Skeletal muscle tissue (tissue), 4 donors: ENCODE measurements around the gene FLII. TPM values are rescaled to one million over a fixed set of nuclear protein-coding genes. Genes with fewer than 3 reads are reported as not detected.
A peak's percentile ranks its signal among the peaks of the same experiment; 100 is the strongest.

Experiments used
- H3K27ac ChIP-seq: one replicate; pipeline ENCODE4 v1.7.0; 2013; ENCODE audit warnings: mild to moderate bottlenecking, low read depth, low read length, inconsistent platforms
- H3K27me3 ChIP-seq, 3 donors: one replicate each; pipeline ENCODE4 v1.7.0; 2013; ENCODE audit warnings: low read length in 3 of 3; ENCODE audit not compliant: control insufficient read depth in 3 of 3, insufficient read depth in 3 of 3
- H3K36me3 ChIP-seq, 3 donors: one replicate each; pipeline ENCODE4 v1.7.0; 2013; ENCODE audit warnings: low read length in 3 of 3; ENCODE audit not compliant: control insufficient read depth in 3 of 3, insufficient read depth in 3 of 3
- H3K4me1 ChIP-seq, 3 donors: one replicate each; pipeline ENCODE4 v1.7.0; 2013; ENCODE audit warnings: low read length in 3 of 3, mild to moderate bottlenecking in 3 of 3; ENCODE audit not compliant: control insufficient read depth in 3 of 3, insufficient read depth in 3 of 3
- H3K4me3 ChIP-seq, 3 donors: one replicate each; pipeline ENCODE4 v1.7.0; 2013; ENCODE audit warnings: low read length in 3 of 3
- H3K9ac ChIP-seq, 3 donors: one replicate each; pipeline ENCODE4 v1.7.0; 2013; ENCODE audit warnings: low read length in 3 of 3, mild to moderate bottlenecking in 3 of 3, moderate library complexity in 2 of 3, low read depth in 1 of 3
- H3K9me3 ChIP-seq, 3 donors: one replicate each; pipeline ENCODE4 v1.7.0; 2013; ENCODE audit warnings: low read length in 3 of 3; ENCODE audit not compliant: control insufficient read depth in 3 of 3
- total RNA-seq: library from RNA; depleted of rRNA; stranded (reverse); fragments of >200 nt; gene quantifications from one replicate; pipeline ENCODE4 v1.2.3, GENCODE V29; 2014
- donor health status: Osteomylitis.

The FLII gene
- total RNA-seq, 1 donor from 2014 or later = 193 TPM

- Histone ChIP-seq H3K27ac (peak overlapping the region; percentile 100), H3K27me3 (no peaks in the 10 kb centered on the region), H3K36me3 (peaks cover 37 to 46% (median 38%) of the 10 kb centered on the region in 3 donors), H3K4me1 (peaks cover 66 to 77% (median 75%) of the 10 kb centered on the region in 3 donors), H3K9ac (peak overlapping the region; percentile 98 to 100 (median 100)), H3K9me3 (no peaks in the 10 kb centered on the region), H3K4me3 (peak overlapping the region; percentile 85 to 93 (median 92))
These were observed 2.6 kb upstream of the FLII start for GRCh38 chr17:18261146-18261515.

GRCh38 chr17:18260332-18261145 is 2.0 kb upstream of the FLII start, which contains the start of gene MIEF2:
Gene MIEF2, plus strand, starts transcription at chr17:18260662. Its CDS starts 2,059 bp downstream, at chr17:18262721.
- Histone ChIP-seq H3K4me3 (peak within 1 kb of the TSS; percentile 85 to 93 (median 92)), H3K27ac (peak within 1 kb of the TSS; percentile 100), H3K27me3 (no peaks in the 10 kb centered on the region), H3K9me3 (no peaks in the 10 kb centered on the region), H3K9ac (peak within 1 kb of the TSS; percentile 98 to 100 (median 100)), H3K4me1 (peaks cover 72 to 82% (median 79%) of the 10 kb centered on the region in 3 donors), H3K36me3 (peaks cover 39 to 50% (median 41%) of the 10 kb centered on the region in 3 donors)

DNA sequence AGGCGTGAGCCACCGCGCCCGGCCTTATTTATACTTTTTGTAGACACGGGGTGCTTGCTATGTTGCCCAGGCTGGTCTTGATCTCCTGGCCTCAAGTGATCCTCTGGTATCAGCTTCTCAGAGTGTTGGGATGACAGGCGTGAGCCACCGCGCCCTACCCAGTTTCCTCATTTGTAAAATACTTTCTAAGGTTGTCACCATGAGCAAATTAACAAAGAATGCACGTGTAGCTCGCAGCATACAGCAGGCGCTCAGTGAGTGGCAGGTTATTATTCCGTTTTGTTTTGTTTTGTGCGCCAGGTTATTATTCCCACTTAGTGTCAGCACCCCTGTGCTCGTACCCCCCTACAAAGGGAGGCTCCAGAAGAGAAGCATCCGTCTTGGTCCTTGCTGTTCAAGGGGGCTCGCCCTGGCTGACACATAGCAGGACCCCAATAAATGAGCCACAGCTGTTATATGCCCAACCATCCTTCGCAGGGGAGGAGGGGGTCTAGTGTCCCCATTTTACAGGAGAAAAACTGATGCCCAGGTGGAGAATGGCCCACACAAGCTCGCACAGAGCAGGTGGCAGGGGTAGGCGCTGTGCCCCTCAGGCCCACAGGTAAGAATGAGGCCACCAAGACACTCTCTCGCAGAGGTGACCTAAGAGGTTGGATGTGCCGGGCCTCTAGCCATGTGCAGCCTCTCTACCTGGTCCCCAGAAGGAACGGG is 1.2 kb upstream of the FLII start:
- no peaks in the 10 kb centered on the region for H3K9me3 ChIP-seq
- peak overlapping the region; percentile 100 for H3K27ac ChIP-seq
- H3K9ac ChIP-seq = peak overlapping the region; percentile 83 to 100 (median 100)
- H3K36me3 ChIP-seq = peaks cover 39 to 50% (median 41%) of the 10 kb centered on the region in 3 donors
- H3K4me3 ChIP-seq = peak overlapping the region; percentile 56 to 93 (median 92)
- H3K4me1 ChIP-seq = peaks cover 67 to 77% (median 77%) of the 10 kb centered on the region in 3 donors
- no peaks in the 10 kb centered on the region for H3K27me3 ChIP-seq

GRCh38 chr17:18257982-18258355 is 569 bp downstream of the FLII start:
- Histone ChIP-seq H3K27ac (peak overlapping the region; percentile 98), H3K9ac (peak overlapping the region; percentile 92 to 97 (median 97)), H3K9me3 (no peaks in the 10 kb centered on the region), H3K4me1 (peaks cover 56 to 69% (median 63%) of the 10 kb centered on the region in 3 donors), H3K36me3 (peaks cover 39 to 50% (median 41%) of the 10 kb centered on the region in 3 donors), H3K4me3 (peak overlapping the region; percentile 82 to 95 (median 94)), H3K27me3 (no peaks in the 10 kb centered on the region)

GRCh38 chr17:18257268-18257981 is 1.1 kb downstream of the FLII start:
- Histone ChIP-seq H3K4me3 (peak overlapping the region; percentile 82 to 95 (median 94)), H3K27ac (peak overlapping the region; percentile 98), H3K36me3 (peaks cover 41 to 50% (median 44%) of the 10 kb centered on the region in 3 donors), H3K27me3 (no peaks in the 10 kb centered on the region), H3K9ac (peak overlapping the region; percentile 92 to 97 (median 97)), H3K4me1 (peaks cover 50 to 63% (median 57%) of the 10 kb centered on the region in 3 donors), H3K9me3 (no peaks in the 10 kb centered on the region)

GRCh38 chr17:18256776-18257175 is 1.8 kb downstream of the FLII start:
- Histone ChIP-seq H3K27me3 (no peaks in the 10 kb centered on the region), H3K4me3 (peak overlapping the region; percentile 63 to 95 (median 82)), H3K27ac (peak overlapping the region; percentile 98), H3K9me3 (no peaks in the 10 kb centered on the region), H3K4me1 (peaks cover 44 to 57% (median 51%) of the 10 kb centered on the region in 3 donors), H3K9ac (peak overlapping the region; percentile 54 to 97 (median 97)), H3K36me3 (peaks cover 46 to 52% (median 50%) of the 10 kb centered on the region in 3 donors)

DNA sequence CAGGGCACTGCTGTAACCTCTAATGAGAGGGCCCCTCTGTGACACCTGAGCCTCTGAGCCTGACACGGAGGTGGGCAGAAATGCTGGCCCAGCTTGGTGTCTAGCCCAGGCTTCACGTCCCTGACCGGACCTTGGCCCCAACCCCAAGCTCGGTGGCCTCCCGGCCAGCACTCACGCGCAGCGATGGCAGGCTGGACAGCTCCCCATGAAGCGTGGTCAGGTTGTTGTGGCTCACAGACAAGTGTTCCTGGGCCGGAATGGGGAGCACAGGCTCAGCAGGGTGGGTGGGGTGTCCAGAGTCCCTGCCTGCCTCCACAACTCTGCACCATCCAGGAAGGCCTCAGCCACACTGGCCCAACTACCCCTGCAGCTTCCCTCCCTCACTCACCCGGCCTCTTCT is 2.2 kb downstream of the FLII start:
- Histone ChIP-seq H3K9me3 (no peaks in the 10 kb centered on the region), H3K4me1 (peaks cover 40 to 53% (median 47%) of the 10 kb centered on the region in 3 donors), H3K27ac (peak overlapping the region; percentile 98), H3K4me3 (peak overlapping the region in 2 of 3 donors; percentile 63 to 82), H3K9ac (peak overlapping the region; percentile 50 to 97 (median 54)), H3K27me3 (no peaks in the 10 kb centered on the region), H3K36me3 (peaks cover 50 to 55% (median 55%) of the 10 kb centered on the region in 3 donors)

- H3K36me3 ChIP-seq = peaks cover 63 to 68% (median 67%) of the 10 kb centered on the region in 3 donors
- no peaks in the 10 kb centered on the region for H3K9me3 ChIP-seq
- H3K4me3 ChIP-seq = no peak overlapping the region
- H3K27me3 ChIP-seq = no peaks in the 10 kb centered on the region
- peaks cover 36 to 46% (median 43%) of the 10 kb centered on the region in 3 donors for H3K4me1 ChIP-seq
- H3K9ac ChIP-seq = no peak overlapping the region
- H3K27ac ChIP-seq = no peak overlapping the region
These were observed 3.5 kb downstream of the FLII start for GRCh38 chr17:18254888-18255649.
